GM12892 (cell line): ENCODE results near the gene FCHO1.

ENCODE experiments used
- DNase-seq: peaks from one replicate; pipeline ENCODE4 v3.0.0; 2011; ENCODE audit not compliant: insufficient read length
- FAIRE-seq: peaks from 2 replicates; lab custom pipeline; 2011; peaks lifted over from hg19 to GRCh38; lab: Jason Lieb, UNC
- POLR2A ChIP-seq: IDR thresholded peaks from 2 replicates; pipeline ENCODE4 v1.6.1; 2011; ENCODE audit warnings: low read depth, low read length, control low read depth
- POLR2AphosphoS5 ChIP-seq: IDR thresholded peaks from 2 replicates; pipeline ENCODE4 v1.6.1; 2011; ENCODE audit warnings: low read depth, low read length, control low read depth
- TAF1 ChIP-seq: IDR thresholded peaks from 2 replicates; pipeline ENCODE4 v1.6.1; 2011; ENCODE audit warnings: low read depth, mild to moderate bottlenecking, control low read depth, low read length, borderline replicate concordance

FCHO1 gene

DNA sequence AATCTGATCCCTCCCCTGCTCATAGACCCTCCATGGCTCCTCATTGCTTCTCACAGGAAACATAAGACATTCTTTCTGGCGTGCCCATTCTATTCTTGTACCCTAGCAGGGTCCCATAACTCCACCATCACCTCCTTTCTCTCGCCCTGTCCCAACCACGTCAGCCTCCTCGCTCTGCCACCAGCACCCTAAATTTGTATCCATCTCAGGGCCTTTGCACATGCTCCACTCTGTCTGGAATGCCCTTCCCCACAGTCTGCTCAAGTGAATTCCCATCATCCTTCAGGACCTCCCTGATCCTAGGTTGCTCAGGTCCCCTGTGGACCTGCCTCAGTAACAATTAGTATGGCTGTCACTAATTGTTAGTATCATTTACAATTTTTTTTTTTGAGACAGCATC lies 54.1 kb downstream of the FCHO1 start:
- DNase-seq (no peak), FAIRE-seq (no peak)
- TF ChIP-seq TAF1, result no peak
- no peak for TF ChIP-seq POLR2A
- TF ChIP-seq POLR2AphosphoS5, result no peak

DNA sequence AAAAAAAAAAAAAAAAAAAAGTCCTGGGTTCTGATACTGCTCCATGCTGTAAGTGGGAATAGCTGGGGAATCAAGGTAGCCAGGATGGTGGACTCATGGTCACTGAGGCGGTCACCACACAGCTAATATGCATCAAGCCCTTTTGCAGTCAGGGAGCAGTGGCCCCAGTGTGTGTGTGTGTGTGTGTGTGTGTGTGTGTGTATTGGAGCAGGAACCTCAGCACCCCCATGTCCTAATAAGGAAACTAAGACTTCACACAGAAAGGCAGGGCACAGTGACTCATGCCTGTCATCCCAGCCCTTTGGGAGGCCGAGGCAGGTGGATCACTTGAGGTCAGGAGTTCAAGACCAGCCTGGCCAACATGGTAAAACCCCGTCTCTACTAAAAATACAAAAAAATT lies 55.7 kb downstream of the FCHO1 start:
- DNase-seq (no peak), FAIRE-seq (no peak)
- no peak for TF ChIP-seq POLR2AphosphoS5
- TF ChIP-seq POLR2A, result no peak

DNA sequence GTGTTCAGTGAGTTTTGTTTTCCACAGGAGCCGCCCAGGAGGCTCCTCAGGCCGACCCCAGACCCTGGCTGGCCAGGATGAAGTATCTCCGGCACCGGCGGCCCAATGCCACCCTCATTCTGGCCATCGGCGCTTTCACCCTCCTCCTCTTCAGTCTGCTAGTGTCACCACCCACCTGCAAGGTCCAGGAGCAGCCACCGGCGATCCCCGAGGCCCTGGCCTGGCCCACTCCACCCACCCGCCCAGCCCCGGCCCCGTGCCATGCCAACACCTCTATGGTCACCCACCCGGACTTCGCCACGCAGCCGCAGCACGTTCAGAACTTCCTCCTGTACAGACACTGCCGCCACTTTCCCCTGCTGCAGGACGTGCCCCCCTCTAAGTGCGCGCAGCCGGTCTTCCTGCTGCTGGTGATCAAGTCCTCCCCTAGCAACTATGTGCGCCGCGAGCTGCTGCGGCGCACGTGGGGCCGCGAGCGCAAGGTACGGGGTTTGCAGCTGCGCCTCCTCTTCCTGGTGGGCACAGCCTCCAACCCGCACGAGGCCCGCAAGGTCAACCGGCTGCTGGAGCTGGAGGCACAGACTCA lies 56.5 kb downstream of the FCHO1 start:
- FAIRE-seq, result no peak
- no peak for DNase-seq
- TF ChIP-seq POLR2A, result no peak
- TF ChIP-seq TAF1, result no peak
- no peak for TF ChIP-seq POLR2AphosphoS5

DNA sequence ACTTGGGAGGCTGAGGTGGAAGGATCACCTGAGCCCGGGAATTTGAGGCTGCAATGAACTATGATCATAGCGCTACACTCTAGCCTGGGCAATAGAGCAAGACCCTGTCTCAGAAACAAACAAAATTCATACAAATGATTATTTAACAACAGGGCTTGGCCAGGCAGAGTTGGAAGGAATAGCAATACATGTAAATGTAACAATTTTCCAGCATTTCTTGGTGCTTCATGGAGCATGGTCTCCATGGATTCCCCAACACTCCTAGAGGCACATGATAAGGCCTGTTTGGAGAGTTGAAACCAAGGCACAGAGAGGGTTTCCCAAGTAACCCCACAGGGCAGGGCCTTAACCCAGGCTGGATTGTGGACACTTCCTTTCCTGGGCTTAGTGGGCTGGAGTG lies 59.8 kb downstream of the FCHO1 start:
- DNase-seq (no peak), FAIRE-seq (no peak)
- TF ChIP-seq POLR2AphosphoS5, result no peak
- no peak for TF ChIP-seq TAF1
- TF ChIP-seq POLR2A, result no peak

DNA sequence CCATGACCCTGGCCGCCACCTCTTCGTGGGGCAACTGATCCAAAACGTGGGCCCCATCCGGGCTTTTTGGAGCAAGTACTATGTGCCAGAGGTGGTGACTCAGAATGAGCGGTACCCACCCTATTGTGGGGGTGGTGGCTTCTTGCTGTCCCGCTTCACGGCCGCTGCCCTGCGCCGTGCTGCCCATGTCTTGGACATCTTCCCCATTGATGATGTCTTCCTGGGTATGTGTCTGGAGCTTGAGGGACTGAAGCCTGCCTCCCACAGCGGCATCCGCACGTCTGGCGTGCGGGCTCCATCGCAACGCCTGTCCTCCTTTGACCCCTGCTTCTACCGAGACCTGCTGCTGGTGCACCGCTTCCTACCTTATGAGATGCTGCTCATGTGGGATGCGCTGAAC lies 60.4 kb downstream of the FCHO1 start:
- no peak for FAIRE-seq
- TF ChIP-seq TAF1 (no peak), POLR2AphosphoS5 (no peak)
- DNase-seq, result no peak

DNA sequence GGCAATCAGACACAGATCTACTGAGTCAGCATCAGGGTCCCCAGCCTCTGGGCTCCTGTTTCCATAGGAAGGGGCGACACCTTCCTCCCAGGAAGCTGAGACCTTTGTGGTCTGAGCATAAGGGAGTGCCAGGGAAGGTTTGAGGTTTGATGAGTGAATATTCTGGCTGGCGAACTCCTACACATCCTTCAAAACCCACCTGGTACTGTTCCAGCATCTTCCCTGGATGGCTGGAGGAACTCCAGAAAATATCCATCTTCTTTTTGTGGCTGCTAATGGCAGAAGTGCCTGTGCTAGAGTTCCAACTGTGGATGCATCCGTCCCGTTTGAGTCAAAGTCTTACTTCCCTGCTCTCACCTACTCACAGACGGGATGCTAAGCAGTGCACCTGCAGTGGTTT lies 60.8 kb downstream of the FCHO1 start:
- DNase-seq (no peak), FAIRE-seq (no peak)
- TF ChIP-seq POLR2AphosphoS5 (no peak), TAF1 (no peak), POLR2A (no peak)

DNA sequence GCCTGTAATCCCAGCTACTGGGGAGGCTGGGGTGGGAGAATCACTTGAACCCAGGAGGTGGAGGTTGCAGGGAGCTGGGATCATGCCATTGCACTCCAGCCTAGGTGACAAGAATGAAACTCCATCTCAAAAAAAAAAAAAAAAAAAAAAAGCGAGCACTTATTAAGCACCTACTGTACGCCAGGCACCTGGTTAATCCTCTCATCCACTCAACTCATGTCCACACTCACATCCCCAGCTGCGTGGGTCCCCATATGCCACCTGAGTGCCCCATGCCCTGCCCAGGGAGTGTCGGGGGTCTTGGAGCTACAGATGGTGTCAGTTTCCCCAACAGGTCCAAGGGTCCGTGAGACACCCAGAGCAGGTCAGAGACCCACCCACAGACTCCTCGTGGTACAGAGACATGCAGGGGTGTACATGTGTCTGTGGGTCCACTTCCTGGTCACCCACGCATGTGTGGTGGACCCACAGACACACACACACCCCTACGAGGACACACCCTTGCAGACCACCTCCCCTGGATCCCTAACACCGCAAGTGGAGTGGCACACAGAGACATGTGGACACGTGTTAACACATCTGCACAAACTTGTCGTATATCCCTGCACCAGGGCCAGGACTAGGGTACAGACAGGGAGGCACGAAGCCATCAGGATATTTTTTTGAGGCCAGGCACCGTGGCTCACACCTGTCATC lies 66.5 kb downstream of the FCHO1 start:
- no peak for TF ChIP-seq POLR2A
- FAIRE-seq (no peak), DNase-seq (no peak)

DNA sequence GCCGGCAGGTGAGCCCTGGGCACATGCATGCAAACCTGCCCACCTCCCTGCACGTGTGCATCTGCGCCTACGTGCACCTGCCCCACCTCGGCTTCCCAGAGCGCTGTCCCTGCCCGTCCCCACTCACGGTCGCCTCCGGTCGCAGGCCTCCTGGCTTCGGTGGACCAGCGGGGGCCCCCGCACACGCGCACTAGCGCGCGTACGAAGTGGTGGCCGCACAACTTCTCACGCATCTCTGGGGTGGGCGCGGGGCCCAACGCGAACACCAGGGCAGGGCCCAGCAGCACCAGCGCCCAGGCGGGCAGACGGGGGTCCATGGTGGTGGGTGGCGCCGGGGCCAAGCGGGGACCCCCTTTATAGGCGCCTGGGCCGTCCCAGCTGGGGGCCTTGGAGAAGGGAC lies 69.9 kb downstream of the FCHO1 start, which contains the start of gene INSL3:
INSL3 (minus strand) TSS at position 330 of the 400 bp plus-strand sequence; CDS start at position 317, 13 bp downstream.
- FAIRE-seq, result no peak
- DNase-seq, result no peak
- no peak for TF ChIP-seq TAF1
- no peak for TF ChIP-seq POLR2A

DNA sequence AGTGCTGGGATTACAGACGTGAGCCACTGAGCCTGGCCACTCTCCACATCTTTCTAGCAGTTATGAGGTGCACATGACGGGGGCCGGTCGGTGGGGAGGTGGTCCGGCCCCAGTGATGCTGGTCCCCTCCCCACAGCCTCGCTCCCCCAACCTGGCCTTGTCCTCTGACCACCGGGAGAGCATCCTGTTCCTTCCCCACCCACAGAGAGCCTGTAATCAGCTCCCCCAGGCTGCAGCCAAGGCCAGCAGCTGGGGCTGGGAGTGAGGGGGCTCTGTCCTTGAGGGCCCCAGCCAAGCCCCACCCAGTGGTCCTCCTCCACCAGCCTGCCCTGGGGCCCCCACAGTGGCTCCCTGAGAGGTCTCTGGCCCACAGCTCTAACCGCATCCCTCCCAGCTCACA lies 73.1 kb downstream of the FCHO1 start:
- DNase-seq (no peak), FAIRE-seq (no peak)
- no peak for TF ChIP-seq POLR2A
- TF ChIP-seq POLR2AphosphoS5, result no peak
- no peak for TF ChIP-seq TAF1

DNA sequence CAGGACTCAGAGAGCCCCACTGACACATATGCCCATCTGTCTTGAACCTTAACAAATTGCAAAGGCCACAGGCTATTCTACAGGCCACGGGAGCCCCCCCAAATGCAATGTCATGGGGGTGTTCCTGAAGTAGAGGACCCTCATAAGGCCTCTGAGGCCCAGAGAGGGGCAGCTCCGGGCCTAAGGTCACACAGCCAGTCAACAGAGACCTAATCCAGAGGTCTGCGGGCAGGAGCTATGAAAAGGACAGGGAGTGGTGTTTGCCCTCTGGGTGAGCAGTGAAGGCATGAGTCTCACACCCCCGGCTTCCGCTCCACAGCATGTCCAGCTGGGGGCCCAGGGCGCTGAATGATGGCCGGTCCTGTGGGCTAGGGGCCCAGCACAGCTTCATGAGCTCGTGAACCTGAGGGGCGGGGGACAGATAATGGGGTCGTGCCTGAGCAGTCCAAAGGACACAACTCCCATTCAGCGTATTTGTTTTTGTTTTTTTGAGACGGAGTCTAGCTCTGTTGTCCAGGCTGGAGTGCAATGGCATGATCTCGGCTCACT lies 75.3 kb downstream of the FCHO1 start:
- no peak for FAIRE-seq
- DNase-seq, result no peak
- no peak for TF ChIP-seq TAF1
- no peak for TF ChIP-seq POLR2A
- TF ChIP-seq POLR2AphosphoS5, result no peak

DNA sequence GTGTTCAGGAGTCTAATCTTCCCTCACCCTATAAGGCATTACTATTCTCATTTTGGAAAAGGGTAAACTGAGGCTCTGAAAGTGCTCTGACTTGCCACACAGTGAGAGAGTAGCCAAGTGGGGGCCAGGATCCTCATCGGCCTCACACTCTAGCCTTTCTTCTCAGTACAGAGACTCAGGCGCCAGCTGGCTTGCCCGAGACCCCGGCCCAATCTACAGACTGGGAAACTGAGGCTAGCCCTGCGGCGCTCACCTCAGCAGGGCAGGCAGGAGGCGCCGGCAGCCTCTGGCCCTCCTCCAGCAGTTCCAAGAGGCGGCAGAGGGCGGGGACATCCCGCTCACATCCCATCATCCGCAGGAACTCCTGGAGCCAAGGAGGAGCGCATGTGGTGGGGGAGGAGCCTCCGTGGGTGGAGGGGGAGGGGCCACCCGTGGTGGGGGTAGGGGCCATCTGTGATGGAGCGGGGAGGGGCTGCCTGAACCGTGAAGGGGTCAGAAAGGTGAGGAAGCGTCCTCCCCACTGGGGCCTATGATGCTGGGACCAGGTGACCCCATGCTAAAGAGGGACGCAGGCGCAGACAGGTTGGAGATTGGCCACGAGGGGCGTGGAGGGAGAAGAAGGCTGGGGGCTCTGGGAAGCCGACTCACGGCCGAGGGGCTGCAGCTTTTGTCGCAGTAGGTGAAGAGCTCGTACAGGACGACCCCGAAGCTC lies 78.7 kb downstream of the FCHO1 start:
- DNase-seq, result no peak
- TF ChIP-seq POLR2AphosphoS5, result no peak
- TF ChIP-seq POLR2A, result no peak
- no peak for TF ChIP-seq TAF1
- FAIRE-seq, result no peak
